Measurements from ENCODE around the gene PRPF6.

The PRPF6 gene

DNA sequence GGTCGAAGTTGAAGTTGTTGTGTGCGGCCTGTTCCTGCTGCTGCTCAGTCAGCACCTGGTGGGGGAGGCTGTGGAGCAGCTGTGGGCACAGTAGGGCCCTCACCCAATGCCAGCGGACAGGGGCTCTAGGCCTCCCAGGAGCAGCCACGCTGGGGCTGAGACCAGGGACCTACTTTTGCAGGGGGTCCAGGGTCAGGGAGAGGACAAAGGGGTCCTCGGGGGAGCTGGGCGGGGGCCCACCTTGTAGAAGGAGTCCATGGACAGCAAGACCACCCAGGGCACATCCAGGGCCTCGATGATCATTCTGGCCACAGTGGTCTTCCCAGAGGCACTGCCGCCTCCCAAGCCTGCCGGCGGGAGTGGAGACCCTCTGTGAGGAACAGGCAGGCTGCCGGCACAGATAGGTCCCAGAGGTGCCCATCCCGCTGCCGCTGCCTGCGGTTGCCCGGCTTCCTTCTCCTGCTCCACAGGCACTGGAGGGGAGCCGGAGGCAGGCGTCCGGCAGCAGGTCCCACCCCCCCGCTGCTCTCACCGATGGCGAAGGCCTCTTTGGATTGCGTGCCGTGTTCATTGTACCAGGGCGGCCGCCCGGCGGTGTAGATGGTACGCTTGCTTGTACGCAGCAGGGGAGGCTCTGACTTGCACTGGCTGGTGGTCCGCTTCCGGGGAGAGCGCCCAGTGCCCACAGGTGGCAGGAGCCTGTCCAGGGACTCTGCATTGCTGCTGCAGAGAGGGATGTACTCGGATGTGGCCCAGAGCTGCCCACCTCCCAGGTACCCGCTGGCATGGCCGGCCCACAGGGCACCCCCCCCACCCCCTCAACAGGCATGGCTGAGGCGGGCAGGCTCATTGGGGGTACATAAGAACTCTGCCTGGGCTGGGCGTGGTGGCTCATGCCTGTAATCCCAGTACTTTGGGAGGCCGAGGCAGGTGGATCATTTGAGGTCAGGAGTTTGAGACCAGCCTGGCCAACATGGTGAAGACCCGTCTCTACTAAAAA, 34.7 kb upstream of the PRPF6 start:
- in situ Hi-C loops (cut with MboI; ENCODE audit: low sequenced_read_pairs), result no loop called here

DNA sequence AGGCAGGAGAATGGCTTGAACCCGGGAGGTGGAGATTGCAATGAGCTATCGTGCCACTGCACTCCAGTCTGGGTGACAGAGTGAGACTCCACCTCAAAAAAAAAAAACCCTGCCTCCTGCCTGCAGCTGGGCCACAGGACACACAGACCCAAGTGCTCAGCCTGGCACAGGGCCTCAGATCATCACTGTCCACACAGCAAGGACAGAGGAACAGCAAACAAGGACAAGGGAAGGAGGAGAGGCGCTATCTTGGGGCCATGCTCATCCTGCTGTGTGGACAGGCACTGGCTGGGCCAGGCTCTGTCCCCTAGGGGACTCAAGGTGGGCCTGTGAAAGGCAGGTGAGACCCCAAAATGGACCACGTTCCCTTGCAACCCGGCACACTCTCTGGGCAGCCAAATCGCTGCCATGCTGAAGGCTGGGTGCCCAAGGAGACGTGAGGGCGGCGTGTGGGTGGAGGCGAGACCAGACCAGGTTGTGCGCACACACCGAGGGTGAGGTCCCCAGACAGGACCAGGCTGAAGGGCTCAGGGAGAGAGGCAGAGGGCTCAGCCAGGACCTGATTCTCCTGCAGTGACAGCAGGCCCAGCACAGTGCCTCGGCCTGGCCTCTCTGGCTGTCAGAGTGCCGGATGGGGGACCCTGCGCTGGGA, 33.8 kb upstream of the PRPF6 start:
- in situ Hi-C loops (cut with MboI; ENCODE audit: low sequenced_read_pairs), result no loop called here

DNA sequence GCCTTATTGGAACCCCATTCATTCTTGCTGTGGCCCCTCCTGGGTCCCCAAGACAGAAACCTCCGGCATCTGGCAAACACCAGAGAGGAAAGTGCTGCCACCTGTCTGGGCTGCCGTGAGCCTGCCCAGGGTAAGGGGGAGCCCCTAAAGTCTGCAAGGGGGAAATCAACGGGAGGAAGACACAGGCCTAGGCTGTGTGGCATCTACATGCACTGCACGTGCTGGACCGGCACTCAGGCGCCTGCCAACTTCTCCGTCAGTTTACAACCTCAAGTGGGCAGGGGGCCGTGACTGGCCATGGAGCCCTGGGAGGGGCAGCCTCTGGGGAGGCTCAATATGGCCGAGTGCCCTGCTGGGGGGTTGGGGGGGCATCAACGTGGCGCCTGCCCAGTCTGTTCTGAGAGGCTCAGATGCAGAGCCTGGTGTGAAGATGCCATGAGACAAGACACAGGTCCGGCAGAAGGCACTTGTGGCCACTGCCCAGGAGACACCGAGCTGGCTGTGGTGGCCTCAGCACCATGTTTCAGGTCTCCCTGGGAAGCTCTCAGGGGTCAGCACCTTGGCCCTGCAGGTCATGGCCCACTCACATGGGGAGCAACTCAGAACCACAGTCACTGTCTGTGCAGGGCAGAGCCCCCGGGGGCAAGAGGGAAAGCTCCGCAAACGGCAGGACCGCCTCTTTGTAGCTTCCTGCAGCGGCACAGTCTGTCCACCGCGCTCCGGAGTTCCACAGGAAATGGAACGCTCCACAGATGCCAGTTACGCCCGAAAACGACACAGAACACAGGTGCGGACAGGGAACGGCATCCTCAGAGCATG, 33.1 kb upstream of the PRPF6 start:
- in situ Hi-C loops (cut with MboI; ENCODE audit: low sequenced_read_pairs), result no loop called here

DNA sequence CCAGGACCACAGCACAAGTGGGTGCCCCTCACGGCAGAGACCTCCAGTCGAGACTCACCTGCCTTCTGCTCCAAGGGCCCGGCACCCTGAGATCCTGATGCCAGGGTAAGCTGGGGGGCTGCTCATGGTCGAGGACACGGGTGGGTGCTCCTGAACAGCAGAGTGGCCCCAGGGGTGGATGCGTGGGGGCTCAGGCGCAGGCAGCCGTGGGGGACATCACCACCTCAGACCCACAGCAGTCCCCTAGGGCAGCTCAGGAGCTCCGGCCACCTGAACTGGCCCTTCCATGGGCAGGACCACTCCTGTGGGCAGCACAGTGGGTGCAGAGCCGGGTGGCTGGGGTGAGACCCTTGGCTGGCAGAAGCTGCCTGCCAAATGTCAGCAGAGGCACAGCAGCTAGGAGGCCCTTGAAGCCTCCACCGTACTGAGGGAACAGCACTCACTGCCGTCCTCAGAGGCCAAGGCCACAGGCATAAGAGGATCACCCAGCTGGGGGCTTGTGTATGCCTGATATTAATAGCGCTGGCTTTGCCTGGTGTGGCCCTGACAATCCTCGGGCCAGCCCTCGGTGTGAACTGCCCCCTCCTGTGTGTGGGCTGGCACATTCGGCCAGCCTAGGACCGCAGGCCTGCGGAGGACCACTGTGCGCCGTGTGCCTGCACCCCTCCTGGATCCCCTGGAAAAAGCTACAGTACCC, 30.1 kb upstream of the PRPF6 start:
- in situ Hi-C loops (cut with MboI; ENCODE audit: low sequenced_read_pairs), result no loop called here

DNA sequence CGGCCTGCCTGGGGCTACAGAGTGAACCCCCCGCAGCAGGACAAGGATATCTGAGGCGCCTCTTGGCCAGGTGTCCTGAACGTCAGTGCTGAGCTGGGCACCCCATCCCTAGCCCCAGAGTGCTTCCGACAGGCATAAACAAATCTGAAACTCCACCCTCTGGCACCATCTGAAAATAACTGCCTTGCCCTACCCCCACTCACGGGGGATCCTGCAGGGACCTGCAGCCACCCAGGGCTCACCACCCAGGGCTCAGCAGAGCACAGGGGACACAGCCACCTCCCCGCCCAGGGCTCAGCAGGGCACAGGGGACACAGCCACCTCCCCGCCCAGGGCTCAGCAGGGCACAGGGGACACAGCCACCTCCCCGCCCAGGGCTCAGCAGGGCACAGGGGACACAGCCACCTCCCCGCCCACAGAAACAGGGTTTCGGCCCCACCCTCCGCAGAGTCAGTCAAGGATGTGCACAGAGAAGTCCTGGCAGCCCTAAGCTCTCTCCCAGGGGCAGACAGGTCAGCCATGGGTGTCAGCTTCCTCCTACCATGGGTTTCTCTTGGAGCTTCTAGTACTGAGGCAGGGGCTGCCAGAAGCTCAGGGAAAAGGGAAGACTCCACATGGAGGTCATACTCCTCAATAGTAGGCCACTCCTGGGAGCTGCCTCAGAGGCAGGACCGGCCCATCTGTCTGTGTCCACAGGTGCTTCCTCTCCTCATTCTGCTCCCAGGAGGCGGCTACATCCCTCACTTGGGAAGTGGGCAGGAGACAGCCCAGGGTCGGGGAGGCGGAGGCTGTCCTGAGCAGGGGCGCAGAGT, 29.3 kb upstream of the PRPF6 start:
- in situ Hi-C loops (cut with MboI; ENCODE audit: low sequenced_read_pairs), result no loop called here

DNA sequence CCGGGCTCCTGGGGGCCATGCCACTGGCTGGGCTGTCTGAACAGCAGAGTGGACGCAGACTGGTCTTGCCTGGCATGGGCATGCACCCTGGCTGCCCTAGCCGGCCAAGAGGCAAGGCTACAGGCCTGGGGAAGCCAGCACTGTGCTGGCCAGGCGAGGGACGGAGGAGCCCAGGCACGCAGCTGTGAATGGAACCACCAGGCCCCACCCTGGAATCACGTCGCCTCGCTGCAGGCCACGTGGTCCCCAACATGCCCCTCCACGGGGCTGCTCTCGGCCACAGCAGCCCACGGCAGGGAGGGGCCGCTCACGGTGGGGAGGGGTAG, 28.8 kb upstream of the PRPF6 start:
- in situ Hi-C loops (cut with MboI; ENCODE audit: low sequenced_read_pairs), result no loop called here

DNA sequence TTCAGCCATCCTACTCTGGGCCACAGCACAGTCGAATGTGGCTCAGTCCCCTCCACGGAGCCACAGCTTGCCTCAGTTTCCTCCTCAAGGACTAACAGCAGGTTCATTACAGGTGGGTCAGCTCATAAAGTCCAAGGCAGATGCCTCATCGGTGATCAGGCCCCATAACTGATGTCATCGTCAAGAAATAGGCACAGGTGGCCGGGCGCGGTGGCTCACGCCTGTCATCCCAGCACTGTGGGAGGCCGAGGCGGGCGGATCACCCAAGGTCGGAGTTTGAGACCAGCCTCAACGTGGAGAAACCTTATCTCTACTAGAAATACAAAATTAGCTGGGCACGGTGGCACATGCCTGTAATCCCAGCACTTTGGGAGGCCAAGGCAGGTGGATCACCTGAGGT, 28.2 kb upstream of the PRPF6 start:
- in situ Hi-C loops (cut with MboI; ENCODE audit: low sequenced_read_pairs), result no loop called here

DNA sequence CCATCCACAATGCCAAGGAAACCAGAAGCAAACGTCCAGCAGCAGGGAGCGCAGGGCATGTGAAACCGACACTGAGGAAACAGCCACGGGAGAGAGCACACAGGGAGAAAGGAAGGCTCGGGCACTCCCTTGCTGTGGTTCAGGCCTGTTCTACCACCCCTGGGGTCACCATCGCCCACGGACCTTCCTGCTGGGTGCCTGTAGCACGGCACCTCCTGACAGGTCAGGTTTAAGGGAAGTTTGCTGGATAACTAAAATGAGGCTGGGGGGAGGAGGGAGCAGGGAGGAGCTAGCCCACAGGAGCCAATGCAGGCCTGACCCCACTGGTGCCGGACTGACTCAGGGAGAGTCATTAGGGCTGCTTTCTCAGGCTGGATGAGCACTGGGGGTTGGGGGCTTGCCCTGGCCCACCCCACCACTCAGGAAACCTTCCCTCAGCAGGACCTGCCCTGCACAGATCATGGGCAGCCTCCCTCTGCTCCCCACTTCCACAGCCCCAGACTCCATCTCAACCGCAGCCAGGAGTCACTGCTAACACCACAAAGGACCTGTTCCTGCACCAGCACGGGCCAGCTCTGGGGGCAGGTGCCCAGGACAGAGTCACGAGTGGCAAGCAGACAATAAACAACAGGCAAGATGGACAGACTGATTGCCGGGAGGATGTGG, 27.0 kb upstream of the PRPF6 start:
- in situ Hi-C loops (cut with MboI; ENCODE audit: low sequenced_read_pairs), result no loop called here

DNA sequence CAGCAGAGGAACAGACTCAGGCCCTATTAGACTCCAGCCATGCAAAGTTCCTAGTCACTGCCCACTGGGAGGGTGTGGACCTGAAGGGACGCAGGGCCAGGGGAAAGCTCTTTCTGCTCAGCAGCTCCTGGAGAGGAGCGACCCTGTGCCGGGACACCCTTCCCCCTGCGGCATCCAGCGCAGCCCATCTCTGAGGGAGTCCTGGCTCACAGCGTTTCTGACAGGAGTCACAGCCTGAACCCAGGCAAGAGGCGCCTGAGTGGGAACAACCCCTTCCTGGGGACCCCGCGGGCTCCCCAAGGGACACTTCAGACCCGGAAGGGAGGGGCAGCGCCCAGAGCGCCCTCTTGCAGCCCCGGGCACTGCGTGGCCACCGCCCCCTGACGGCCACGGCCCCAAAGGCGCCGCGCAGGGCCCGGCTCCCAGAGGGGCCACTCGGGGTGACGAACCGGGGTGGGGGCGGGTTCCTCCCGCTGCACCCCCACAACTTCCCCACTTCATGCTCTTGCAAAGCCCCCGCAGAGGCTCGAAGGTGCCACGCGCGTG, 25.6 kb upstream of the PRPF6 start:
- in situ Hi-C loops (cut with MboI; ENCODE audit: low sequenced_read_pairs), result no loop called here

DNA sequence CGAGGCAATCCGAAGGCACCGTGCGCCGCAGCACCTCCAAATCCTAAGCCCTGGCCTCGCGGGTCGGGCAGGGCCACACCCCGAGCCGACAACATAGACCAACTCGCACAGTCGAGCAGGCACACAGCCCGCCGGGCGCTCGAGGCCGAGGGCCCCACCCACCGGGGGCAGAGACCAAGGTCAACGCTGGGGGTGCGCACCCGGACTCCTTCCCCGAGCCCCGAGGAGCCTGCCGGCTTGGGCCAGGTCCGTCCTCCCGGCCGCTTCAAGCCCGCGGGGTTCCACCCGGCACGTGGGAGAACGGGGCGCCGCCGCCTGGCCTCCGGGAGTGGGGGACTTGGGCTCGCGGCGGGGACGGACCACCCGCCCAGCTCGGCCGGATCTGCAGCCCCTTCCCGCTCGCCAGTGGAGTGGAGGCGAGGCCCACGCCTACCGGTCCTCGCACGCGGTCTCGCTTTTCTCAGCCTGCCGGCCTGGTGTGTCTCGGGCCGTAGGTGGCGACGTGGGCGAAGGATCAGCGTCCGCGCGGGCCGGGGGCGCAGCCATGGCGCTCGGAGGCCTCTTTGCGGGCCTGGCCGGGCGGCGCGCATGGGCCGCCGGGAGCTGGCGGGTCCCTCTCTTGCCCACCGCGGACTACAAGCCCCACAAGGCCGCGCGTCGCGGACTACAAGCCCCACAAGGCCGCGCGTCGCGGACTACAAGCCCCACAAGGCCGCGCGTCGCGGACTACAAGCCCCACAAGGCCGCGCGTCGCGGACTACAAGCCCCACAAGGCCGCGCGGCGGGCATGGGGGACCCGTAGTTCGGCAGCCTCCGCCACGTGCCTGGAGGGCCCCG, 24.9 kb upstream of the PRPF6 start, which contains the start of gene UCKL1:
UCKL1 (minus strand) TSS at position 590 of the 837 bp plus-strand sequence; CDS start at position 546, 44 bp downstream.
- in situ Hi-C loops (cut with MboI; ENCODE audit: low sequenced_read_pairs), result no loop called here

DNA sequence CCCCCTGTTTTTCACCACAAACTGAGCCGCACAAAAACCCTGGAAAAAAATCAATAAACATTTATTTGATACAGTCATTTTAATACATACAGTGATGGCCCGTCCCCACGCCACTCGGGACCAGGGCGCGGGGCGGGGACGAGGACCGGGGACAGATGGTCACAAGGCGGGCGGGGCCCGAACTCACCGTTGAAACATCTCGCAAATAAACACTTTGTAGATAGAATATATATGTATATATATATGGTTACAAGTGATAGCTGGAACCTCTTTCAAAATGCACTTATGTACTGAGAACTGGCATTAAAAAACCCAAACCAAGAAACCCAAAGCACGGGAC, 24.3 kb upstream of the PRPF6 start:
- in situ Hi-C loops (cut with MboI; ENCODE audit: low sequenced_read_pairs), result no loop called here

DNA sequence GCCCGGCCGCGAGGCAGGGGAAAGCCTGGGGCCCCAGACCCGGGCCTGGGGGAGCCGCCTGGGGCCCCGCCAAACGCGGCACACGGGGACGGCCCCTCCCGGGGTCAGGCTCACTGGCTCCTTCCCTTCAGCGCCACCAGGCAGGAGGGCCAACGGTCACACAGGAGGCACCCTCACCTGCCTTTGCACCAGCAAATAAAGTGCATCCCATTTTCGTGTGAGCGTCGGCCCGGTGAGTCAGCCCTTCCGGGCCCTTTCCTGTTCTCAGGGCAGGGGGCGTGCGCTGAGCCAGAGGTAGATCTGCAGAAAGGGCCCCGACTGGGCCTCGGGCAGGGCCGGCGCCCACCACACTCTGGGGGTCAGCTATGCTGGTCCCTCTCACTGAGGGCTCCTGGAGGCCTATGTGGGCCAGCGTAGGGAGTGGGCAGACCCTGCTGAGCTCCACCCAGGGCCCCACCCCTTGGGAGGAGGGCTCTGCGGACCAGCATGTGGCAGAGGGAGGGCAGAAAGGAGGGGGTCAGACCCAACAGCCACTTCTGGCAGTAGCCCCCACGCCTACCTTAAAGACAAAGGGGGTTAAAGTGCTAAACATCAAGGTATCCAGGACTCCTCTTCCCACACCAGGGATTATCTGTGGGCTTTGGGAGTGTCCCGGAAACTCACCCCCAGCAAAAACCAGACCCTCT, 23.8 kb upstream of the PRPF6 start:
- in situ Hi-C loops (cut with MboI; ENCODE audit: low sequenced_read_pairs), result no loop called here

DNA sequence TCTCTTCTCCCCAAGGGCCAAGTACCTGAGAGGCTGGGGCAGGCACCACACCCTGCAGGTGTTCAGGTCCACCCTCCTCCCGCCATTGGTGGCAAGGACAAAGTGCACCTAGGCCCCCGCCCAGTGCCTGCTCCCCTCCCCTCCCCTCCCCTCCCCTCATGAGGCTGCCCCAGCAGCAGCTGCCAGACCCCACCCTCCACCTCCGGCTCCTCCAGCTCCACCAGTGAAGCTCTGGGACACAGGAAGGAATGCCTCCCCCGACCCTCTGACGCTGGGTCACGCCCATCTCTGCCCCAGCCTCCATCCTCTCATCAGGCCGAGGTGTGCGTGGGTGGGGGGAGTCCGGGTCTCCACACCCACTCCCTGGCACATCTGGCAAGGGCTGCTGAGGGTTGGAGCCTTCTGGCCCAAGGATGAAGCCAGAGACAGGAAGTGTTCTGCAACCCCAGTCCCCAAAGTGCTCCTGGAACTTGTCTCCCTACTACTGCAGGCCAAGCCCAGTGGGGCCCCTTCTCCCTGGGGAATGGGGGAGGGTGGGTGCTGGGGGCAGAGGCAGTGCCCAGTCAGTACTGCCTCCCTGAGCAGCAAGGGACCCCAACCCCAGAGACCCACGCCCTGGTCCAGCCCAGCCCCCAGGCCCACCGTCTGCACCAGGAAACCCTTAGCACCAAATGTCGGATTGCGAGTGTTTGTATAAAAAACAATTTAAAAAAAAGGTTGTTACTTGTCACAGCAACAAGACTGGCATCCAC, 23.1 kb upstream of the PRPF6 start:
- in situ Hi-C loops (cut with MboI; ENCODE audit: low sequenced_read_pairs), result no loop called here

DNA sequence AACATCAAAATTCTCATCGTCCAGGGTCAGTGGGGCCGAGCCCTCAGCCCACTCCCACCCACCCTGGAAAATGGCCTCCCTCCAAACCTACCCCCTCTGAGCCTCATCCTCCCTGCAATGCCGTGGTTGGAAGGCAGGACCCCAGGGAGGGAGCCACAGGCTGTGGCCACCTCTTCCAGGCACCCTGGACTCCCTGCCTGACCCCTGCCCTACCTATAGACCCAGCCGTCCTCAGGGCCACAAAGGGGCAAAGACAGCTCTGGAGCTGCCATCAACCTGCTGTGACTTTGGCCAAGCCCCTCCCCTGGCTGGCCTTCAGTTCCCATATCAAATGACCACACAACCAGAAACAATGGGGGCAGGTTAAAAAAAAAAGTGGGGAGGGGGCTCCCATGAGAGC, 22.5 kb upstream of the PRPF6 start:
- in situ Hi-C loops (cut with MboI; ENCODE audit: low sequenced_read_pairs), result no loop called here

DNA sequence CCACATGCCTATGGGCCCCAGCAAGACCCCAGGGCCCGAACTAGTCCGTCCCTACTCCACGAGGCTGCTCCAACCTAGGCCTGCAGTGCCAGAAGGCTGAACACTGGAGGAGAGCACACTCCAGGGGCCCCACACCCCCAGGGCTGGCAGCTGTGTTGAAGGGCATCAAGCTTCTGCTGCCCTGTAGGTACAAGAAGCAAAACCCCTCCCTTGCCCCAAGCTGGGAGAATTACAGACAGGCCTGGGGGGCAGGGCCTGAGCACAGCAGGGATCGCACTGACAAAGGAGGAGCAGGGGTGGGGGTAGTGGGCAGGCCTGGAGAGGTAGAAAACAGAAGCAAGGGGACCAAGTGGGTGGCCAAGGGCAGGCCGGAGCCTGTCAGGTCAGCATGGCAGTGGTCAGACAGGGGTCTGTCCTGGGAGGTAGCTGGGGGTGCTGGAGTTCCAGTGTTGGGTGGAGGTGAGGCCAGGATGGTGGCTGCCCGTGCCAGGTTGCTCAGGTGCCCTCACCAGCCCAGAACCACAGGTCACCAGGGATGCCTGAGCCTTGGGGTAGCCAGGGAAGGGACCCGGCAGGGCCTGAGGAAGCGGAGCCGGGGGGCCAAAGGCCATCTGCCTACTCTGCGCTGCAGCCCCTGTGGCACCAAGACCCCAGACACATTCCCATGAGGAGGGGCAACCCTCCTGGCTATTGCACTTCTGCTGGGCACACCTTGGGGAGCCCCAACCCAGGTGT, 21.8 kb upstream of the PRPF6 start:
- in situ Hi-C loops (cut with MboI; ENCODE audit: low sequenced_read_pairs), result no loop called here

DNA sequence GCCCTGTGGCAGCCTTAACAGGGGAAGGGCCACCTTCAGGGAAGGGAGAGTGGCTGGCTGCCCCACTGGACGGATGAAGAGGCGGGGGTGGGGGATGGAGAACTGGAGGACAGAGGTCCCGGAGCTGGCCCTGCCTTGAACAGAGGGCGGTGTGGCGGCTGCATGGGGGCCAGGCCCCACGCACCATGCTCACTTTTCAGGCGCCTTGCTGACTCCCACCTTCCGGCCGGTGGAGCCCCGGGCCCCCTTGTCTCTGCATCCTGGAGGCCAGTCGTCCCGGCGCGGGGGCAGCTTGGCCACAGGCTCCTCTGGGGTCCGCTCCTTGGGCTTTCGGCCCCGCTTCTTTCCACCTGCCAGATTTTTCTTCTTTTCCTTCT, 21.2 kb upstream of the PRPF6 start:
- in situ Hi-C loops (cut with MboI; ENCODE audit: low sequenced_read_pairs), result no loop called here
